ENCODE measurements around the gene FOXJ3. TPM values are rescaled to one million over a fixed set of nuclear protein-coding genes. Genes with fewer than 3 reads are reported as not detected.

Gene FOXJ3
- total and polyA plus RNA-seq, 7 donors: 14.4 to 53.8 (median 39.9) TPM

GRCh38 chr1:42282867-42283583, 52.0 kb downstream of the FOXJ3 start:
- Histone ChIP-seq H3K27ac (no peak overlapping the region), H3K36me3 (peaks cover 0 to 6% (median 0%) of the 10 kb centered on the region in 4 donors), H3K27me3 (no peaks in the 10 kb centered on the region), H3K4me3 (no peak overlapping the region), H3K9me3 (no peaks in the 10 kb centered on the region), H3K4me1 (peaks cover 0 to 28% (median 14%) of the 10 kb centered on the region in 4 donors)
- intact Hi-C loops (cut with DNase I): no loop called here
- DNase-seq: no peak
- 76 to 84% methylated on average over 5 of the region's 5 CpGs for WGBS, 2 donors
- TF ChIP-seq POLR2A (IDR thresholded peaks at IDR 0.05): no peak
- TF ChIP-seq CTCF (IDR thresholded peaks at IDR 0.05): no peak
- no peak for TF ChIP-seq POLR2AphosphoS5 (IDR thresholded peaks at IDR 0.05)
- no peak for TF ChIP-seq EP300 (IDR thresholded peaks at IDR 0.05)

GRCh38 chr1:42282024-42282579, 52.9 kb downstream of the FOXJ3 start:
- intact Hi-C loops (cut with DNase I): no loop called here
- H3K36me3 ChIP-seq: peaks cover 0 to 7% (median 0%) of the 10 kb centered on the region in 4 donors
- H3K27ac ChIP-seq: no peak overlapping the region
- 86 to 89% methylated on average over 2 of the region's 2 CpGs for WGBS, 2 donors
- H3K4me3 ChIP-seq: no peak overlapping the region
- no peaks in the 10 kb centered on the region for H3K9me3 ChIP-seq
- H3K4me1 ChIP-seq: peaks cover 0 to 28% (median 14%) of the 10 kb centered on the region in 4 donors
- no peaks in the 10 kb centered on the region for H3K27me3 ChIP-seq
- TF ChIP-seq CTCF (IDR thresholded peaks at IDR 0.05) (no peak), POLR2A (IDR thresholded peaks at IDR 0.05) (no peak), EP300 (IDR thresholded peaks at IDR 0.05) (no peak), POLR2AphosphoS5 (IDR thresholded peaks at IDR 0.05) (no peak)
- DNase-seq: no peak

- H3K27ac ChIP-seq: no peak overlapping the region
- intact Hi-C loops (cut with DNase I): no loop called here
- TF ChIP-seq CTCF (IDR thresholded peaks at IDR 0.05): no peak
- no peak for TF ChIP-seq POLR2A (IDR thresholded peaks at IDR 0.05)
- H3K4me3 ChIP-seq: no peak overlapping the region
- 95 to 97% methylated on average over 1 of the region's 1 CpG for WGBS, 2 donors
- H3K9me3 ChIP-seq: no peaks in the 10 kb centered on the region
- peaks cover 0 to 12% (median 0%) of the 10 kb centered on the region in 4 donors for H3K36me3 ChIP-seq
- no peak for DNase-seq
- H3K4me1 ChIP-seq: peaks cover 0 to 28% (median 14%) of the 10 kb centered on the region in 4 donors
- H3K27me3 ChIP-seq: no peaks in the 10 kb centered on the region
Measured at GRCh38 chr1:42280821-42281220, 54.2 kb downstream of the FOXJ3 start.

- 82% methylated on average over 2 of the region's 2 CpGs for WGBS, 2 donors
- no peak overlapping the region for H3K4me3 ChIP-seq
- intact Hi-C loops (cut with DNase I): no loop called here
Measured at GRCh38 chr1:42279055-42279454, 56.0 kb downstream of the FOXJ3 start.

More at GRCh38 chr1:42279055-42279454, 56.0 kb downstream of the FOXJ3 start:
- no peak for DNase-seq
- Histone ChIP-seq H3K36me3 (peaks cover 0 to 12% (median 0%) of the 10 kb centered on the region in 4 donors), H3K27ac (no peak overlapping the region), H3K9me3 (no peaks in the 10 kb centered on the region), H3K4me1 (peaks cover 0 to 28% (median 14%) of the 10 kb centered on the region in 4 donors), H3K27me3 (no peaks in the 10 kb centered on the region)
- TF ChIP-seq EP300 (IDR thresholded peaks at IDR 0.05) (no peak), POLR2A (IDR thresholded peaks at IDR 0.05) (no peak), CTCF (IDR thresholded peaks at IDR 0.05) (no peak), POLR2AphosphoS5 (IDR thresholded peaks at IDR 0.05) (no peak)

All from sigmoid colon (tissue), 7 donors.